Nucleus accumbens (tissue), 56 donors: ENCODE results near the gene FRAT2.
"Not testable (repeated sequence)": the region's sequence is repeated elsewhere in the genome, so short reads cannot be mapped to it uniquely, and the experiment has no call there.

Source experiments
- DNase-seq, 56 donors: peaks; one replicate each; lab custom pipeline; 2025; lab: John Stamatoyannopoulos, UW

FRAT2 gene

GRCh38 chr10:97292862-97293198 lies 41.7 kb downstream of the FRAT2 start:
- DNase-seq, result no peak

GRCh38 chr10:97292097-97292861 lies 42.2 kb downstream of the FRAT2 start, which contains the start of gene ARHGAP19:
TSS of gene ARHGAP19 (minus strand) at chr10:97292637. CDS start at chr10:97292627, 10 bp downstream.
- peak; percentile 60 to 98 (median 92) for DNase-seq

GRCh38 chr10:97291357-97292096 lies 43.0 kb downstream of the FRAT2 start:
- DNase-seq, result no peak

GRCh38 chr10:97290576-97291356 lies 43.8 kb downstream of the FRAT2 start:
- DNase-seq, result not testable (repeated sequence)

- DNase-seq, result not testable (repeated sequence)
Observed at GRCh38 chr10:97290076-97290475, 44.5 kb downstream of the FRAT2 start.
